Right lobe of liver (tissue), 6 donors: ENCODE measurements around the gene MAPT. TPM values are rescaled to one million over a fixed set of nuclear protein-coding genes. Genes with fewer than 3 reads are reported as not detected.
A peak's percentile ranks its signal among the peaks of the same experiment; 100 is the strongest.

Experiments
- ATAC-seq, 4 donors: fragments of 200-7000 bp; cut with Tn5 transposase; one replicate each; pipeline ENCODE4 v1.9.1; 2020; ENCODE audit warnings: mild to moderate bottlenecking in 4 of 4, moderate library complexity in 4 of 4
- DNase-seq, 3 donors: peaks; one replicate each; pipeline ENCODE4 v3.0.0-alpha.2; 2020
- H3K27ac ChIP-seq, 3 donors: fragments of 200-600 bp; one replicate each; pipeline ENCODE4 v1.8.0; 2022
- H3K27me3 ChIP-seq, 2 donors: fragments of 200-600 bp; one replicate each; pipeline ENCODE4 v1.8.0; 2022
- H3K36me3 ChIP-seq, 4 donors: fragments of 200-600 bp; sonication (generic) in 1 of 4; one replicate each; pipeline versions ENCODE4 v1.5.1 to v1.8.0; 2017 to 2022; ENCODE audit warnings: control low read depth in 1 of 4
- H3K4me1 ChIP-seq, 4 donors: fragments of 200-600 bp; sonication (generic) in 1 of 4; one replicate each; pipeline versions ENCODE4 v1.5.1 to v1.8.0; 2017 to 2022; ENCODE audit warnings: control low read depth in 1 of 4
- H3K4me3 ChIP-seq, 3 donors: fragments of 200-600 bp; one replicate each; pipeline ENCODE4 v1.8.0; 2022
- H3K9me3 ChIP-seq, 4 donors: fragments of 200-600 bp; sonication (generic) in 1 of 4; one replicate each; pipeline versions ENCODE4 v1.5.1 to v1.8.0; 2017 to 2022; ENCODE audit warnings: control low read depth in 1 of 4
- POLR2A ChIP-seq: fragments of 450-650 bp; IDR thresholded peaks from one replicate; pipeline ENCODE4 v1.6.1; 2017; ENCODE audit warnings: antibody characterized with exemption, mild to moderate bottlenecking
- WGBS: methylation state at CpG from one replicate; pipeline ENCODE4 v1.1.6; 2018; ENCODE audit warnings: low coverage, low lambda C conversion rate; ENCODE audit not compliant: insufficient coverage; ENCODE audit errors: missing lambda C conversion rate; 5-methylcytosine and 5-hydroxymethylcytosine counted together
- intact Hi-C, 2 donors: fragments of 100-400 bp; cut with DNase I; formaldehyde crosslinking; loops; one replicate each; pipeline versions ENCODE4 v1.11.2 to v1.14.1; 2022
- total RNA-seq, 6 experiments: library from RNA; depleted of rRNA in 2 of 6; stranded (reverse); fragments of >200 nt in 2 of 6; fragmentation: NEBNext Ultra II Directional in 3 of 6; extraction: Animal tissue kit (Norgen Biotek cat#: 25700) in 3 of 6; gene quantifications; one replicate each; pipeline versions ENCODE4 v1.1.0 to v1.2.4, GENCODE V29; 2016 to 2023
- TF ChIP-seq, protein P1 (sequence below), 4 donors: fragments of 200-600 bp in 3 of 4; fragments of 450-650 bp in 1 of 4; IDR thresholded peaks; one replicate each; pipeline versions ENCODE4 v1.5.1 to v1.8.0; 2016 to 2022; ENCODE audit warnings: antibody characterized with exemption in 4 of 4, mild to moderate bottlenecking in 2 of 4
- donor health status: DM: no; HTN: yes; CAD: no.
- donor health status: DM: no; HTN: no; CAD: no.
- donor health status: DM: no; HTN: no; CAD: no.
- donor health status: DM: no; HTN: yes; CAD: no.
- donor health status: DM: no; HTN: yes; CAD: no.

The MAPT gene
- total RNA-seq, 6 experiments from 2014 or later: 0.39 to 4.9 (median 0.59) TPM

DNA sequence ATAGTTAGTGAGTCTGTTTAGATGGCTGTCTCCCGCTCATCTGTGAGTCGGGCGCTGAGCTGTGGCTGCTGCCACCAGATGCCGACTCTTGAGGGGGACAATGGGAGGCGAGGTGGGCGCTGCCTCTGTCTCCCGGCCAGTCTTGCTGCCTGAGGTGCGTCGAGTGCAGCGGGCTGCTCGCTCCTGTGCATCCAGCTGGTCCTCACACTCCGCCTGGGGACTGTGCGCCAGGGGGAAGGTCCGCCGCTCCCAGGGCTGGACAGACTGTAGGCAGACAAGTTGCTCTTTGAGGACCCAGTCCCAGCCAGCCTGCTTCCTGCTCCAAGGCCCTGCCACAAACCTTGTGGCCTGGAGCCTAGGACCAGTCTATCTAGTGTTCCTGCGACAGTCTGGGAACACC lies 137.1 kb downstream of the MAPT start:
- WGBS: 89% methylated on average over 4 of the region's 16 CpGs
- peak in 2 of 4 donors; percentile 9 to 15 for ATAC-seq

GRCh38 chr17:46031920-46032319 lies 137.6 kb downstream of the MAPT start:
- peaks cover 0 to 70% (median 30%) of the 10 kb centered on the region in 4 donors for H3K36me3 ChIP-seq
- no peaks in the 10 kb centered on the region for H3K27me3 ChIP-seq
- no peak overlapping the region for H3K4me3 ChIP-seq
- WGBS: 89% methylated on average over 5 of the region's 8 CpGs
- H3K27ac ChIP-seq: no peak overlapping the region
- no peak for DNase-seq
- intact Hi-C loops: no loop called here
- H3K4me1 ChIP-seq: no peaks in the 10 kb centered on the region
- no peak for TF ChIP-seq POLR2A
- TF ChIP-seq, protein P1, sequence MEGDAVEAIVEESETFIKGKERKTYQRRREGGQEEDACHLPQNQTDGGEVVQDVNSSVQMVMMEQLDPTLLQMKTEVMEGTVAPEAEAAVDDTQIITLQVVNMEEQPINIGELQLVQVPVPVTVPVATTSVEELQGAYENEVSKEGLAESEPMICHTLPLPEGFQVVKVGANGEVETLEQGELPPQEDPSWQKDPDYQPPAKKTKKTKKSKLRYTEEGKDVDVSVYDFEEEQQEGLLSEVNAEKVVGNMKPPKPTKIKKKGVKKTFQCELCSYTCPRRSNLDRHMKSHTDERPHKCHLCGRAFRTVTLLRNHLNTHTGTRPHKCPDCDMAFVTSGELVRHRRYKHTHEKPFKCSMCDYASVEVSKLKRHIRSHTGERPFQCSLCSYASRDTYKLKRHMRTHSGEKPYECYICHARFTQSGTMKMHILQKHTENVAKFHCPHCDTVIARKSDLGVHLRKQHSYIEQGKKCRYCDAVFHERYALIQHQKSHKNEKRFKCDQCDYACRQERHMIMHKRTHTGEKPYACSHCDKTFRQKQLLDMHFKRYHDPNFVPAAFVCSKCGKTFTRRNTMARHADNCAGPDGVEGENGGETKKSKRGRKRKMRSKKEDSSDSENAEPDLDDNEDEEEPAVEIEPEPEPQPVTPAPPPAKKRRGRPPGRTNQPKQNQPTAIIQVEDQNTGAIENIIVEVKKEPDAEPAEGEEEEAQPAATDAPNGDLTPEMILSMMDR (IDR thresholded peaks at IDR 0.05): no peak
- no peaks in the 10 kb centered on the region for H3K9me3 ChIP-seq
- ATAC-seq: peak in 2 of 4 donors; percentile 13 to 15

More for the DNA sequence above, 137.1 kb downstream of the MAPT start:
- intact Hi-C loops: no loop called here
- Histone ChIP-seq H3K27ac (no peak overlapping the region), H3K36me3 (peaks cover 0 to 65% (median 27%) of the 10 kb centered on the region in 4 donors), H3K9me3 (no peaks in the 10 kb centered on the region), H3K4me3 (no peak overlapping the region), H3K27me3 (no peaks in the 10 kb centered on the region), H3K4me1 (no peaks in the 10 kb centered on the region)
- TF ChIP-seq, protein P1 (IDR thresholded peaks at IDR 0.05): no peak
- TF ChIP-seq POLR2A: no peak
- DNase-seq: no peak

- DNase-seq (no peak), ATAC-seq (peak in 1 of 4 donors; percentile 25)
- no peaks in the 10 kb centered on the region for H3K27me3 ChIP-seq
- H3K9me3 ChIP-seq: no peaks in the 10 kb centered on the region
- intact Hi-C loops: no loop called here
- H3K4me1 ChIP-seq: no peaks in the 10 kb centered on the region
- H3K27ac ChIP-seq: no peak overlapping the region
- TF ChIP-seq POLR2A: no peak
- TF ChIP-seq, protein P1 (IDR thresholded peaks at IDR 0.05): no peak
- peaks cover 0 to 80% (median 38%) of the 10 kb centered on the region in 4 donors for H3K36me3 ChIP-seq
- WGBS: 97% methylated on average over 10 of the region's 11 CpGs
- H3K4me3 ChIP-seq: no peak overlapping the region
Observed at GRCh38 chr17:46032909-46033308, 138.6 kb downstream of the MAPT start.

DNA sequence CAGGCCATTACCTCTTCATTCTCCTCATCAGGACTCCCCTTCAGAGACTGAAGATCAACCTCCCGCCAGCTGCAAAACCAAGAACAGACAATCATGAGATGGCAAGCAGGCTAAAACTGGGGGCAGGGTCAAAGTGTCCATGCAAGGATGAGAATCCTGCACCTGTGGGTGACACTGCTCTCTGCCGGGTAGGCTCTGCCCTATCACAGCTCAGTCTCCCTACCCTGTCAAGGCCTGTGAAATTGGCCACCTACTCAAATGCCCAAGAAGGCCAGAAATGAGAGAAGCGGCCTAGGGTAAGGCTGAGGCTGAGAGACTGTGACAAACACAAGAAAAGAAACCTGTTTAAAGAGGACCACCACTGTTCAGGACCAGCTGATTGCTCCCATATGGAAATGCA lies 139.0 kb downstream of the MAPT start:
- Histone ChIP-seq H3K4me3 (no peak overlapping the region), H3K36me3 (peaks cover 0 to 85% (median 43%) of the 10 kb centered on the region in 4 donors), H3K4me1 (no peaks in the 10 kb centered on the region), H3K9me3 (no peaks in the 10 kb centered on the region), H3K27ac (no peak overlapping the region), H3K27me3 (no peaks in the 10 kb centered on the region)
- TF ChIP-seq POLR2A: no peak
- TF ChIP-seq, protein P1 (IDR thresholded peaks at IDR 0.05): no peak
- DNase-seq (no peak), ATAC-seq (peak in 1 of 4 donors; percentile 8)
- WGBS: 100% methylated on average over 1 of the region's 3 CpGs
- intact Hi-C loops: no loop called here
